AG04449 (cell line): ENCODE measurements around the gene KLHL6.

Experiments used
- CTCF ChIA-PET: fragments of 350-600 bp; formaldehyde crosslinking; extraction: SDS; loops from one replicate; lab custom pipeline; 2021; ENCODE audit warnings: antibody characterized with exemption; lab: Yijun Ruan, JAX
- POLR2A ChIA-PET: fragments of 400-600, 350-600 bp; formaldehyde crosslinking; extraction: SDS; loops from one replicate; lab custom pipeline; 2020; ENCODE audit warnings: antibody characterized with exemption, inconsistent platforms; lab: Yijun Ruan, JAX
- DNase-seq: peaks from one replicate; pipeline ENCODE4 v3.0.0-alpha.2; 2010; ENCODE audit warnings: low read depth, low spot score
- H3K4me3 ChIP-seq: 2 replicates; pipeline ENCODE4 v1.5.1; 2011; ENCODE audit warnings: low read depth, mild to moderate bottlenecking, control low read depth, low read length
- TF ChIP-seq, protein P1 (sequence below): IDR thresholded peaks from one replicate; pipeline ENCODE4 v1.5.1; 2011; ENCODE audit warnings: mild to moderate bottlenecking, moderate library complexity, low read length, control low read depth, inconsistent platforms; ENCODE audit not compliant: insufficient read depth; ENCODE audit errors: missing control alignments

KLHL6 gene

DNA sequence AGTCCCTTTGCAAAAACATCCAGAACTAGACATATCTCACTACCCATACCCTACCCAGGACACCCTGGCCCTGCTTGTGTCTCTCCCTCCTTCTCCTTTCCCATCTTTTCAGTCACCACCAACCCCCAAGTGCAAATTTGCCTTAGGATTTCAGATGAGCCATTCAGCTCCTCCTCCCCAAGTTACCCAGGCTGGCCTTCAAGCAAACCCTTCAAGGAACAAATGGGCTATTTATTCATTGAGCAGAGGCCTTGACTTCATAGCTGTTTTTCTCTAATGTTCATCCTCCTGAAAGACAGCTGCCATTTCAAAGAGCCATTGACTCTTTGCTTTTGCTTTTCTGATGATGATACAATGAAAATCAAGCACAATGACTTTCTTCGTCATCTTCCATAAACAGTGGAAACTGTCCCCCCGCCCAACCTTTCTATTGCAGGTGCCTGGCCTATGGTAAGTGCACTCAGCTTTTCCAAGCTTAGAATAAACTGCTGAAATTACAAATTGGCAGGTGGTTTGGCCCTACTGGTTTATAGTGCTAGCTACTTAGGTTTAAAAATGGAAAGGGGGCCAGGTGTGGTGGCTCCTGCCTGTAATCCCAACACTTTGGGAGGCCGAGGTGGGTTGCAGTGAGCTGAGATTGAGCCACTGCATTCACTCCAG lies 26.1 kb upstream of the KLHL6 start:
- POLR2A ChIA-PET = no interaction called here
- TF ChIP-seq, protein P1, sequence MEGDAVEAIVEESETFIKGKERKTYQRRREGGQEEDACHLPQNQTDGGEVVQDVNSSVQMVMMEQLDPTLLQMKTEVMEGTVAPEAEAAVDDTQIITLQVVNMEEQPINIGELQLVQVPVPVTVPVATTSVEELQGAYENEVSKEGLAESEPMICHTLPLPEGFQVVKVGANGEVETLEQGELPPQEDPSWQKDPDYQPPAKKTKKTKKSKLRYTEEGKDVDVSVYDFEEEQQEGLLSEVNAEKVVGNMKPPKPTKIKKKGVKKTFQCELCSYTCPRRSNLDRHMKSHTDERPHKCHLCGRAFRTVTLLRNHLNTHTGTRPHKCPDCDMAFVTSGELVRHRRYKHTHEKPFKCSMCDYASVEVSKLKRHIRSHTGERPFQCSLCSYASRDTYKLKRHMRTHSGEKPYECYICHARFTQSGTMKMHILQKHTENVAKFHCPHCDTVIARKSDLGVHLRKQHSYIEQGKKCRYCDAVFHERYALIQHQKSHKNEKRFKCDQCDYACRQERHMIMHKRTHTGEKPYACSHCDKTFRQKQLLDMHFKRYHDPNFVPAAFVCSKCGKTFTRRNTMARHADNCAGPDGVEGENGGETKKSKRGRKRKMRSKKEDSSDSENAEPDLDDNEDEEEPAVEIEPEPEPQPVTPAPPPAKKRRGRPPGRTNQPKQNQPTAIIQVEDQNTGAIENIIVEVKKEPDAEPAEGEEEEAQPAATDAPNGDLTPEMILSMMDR = no peak
- CTCF ChIA-PET = interaction anchor here (1.3 kb wide), 1 partner anchor 13 kb away, joined by 3 read pairs; no protein-coding TSS in a partner anchor
- no peak overlapping the region for H3K4me3 ChIP-seq
- no peak for DNase-seq

DNA sequence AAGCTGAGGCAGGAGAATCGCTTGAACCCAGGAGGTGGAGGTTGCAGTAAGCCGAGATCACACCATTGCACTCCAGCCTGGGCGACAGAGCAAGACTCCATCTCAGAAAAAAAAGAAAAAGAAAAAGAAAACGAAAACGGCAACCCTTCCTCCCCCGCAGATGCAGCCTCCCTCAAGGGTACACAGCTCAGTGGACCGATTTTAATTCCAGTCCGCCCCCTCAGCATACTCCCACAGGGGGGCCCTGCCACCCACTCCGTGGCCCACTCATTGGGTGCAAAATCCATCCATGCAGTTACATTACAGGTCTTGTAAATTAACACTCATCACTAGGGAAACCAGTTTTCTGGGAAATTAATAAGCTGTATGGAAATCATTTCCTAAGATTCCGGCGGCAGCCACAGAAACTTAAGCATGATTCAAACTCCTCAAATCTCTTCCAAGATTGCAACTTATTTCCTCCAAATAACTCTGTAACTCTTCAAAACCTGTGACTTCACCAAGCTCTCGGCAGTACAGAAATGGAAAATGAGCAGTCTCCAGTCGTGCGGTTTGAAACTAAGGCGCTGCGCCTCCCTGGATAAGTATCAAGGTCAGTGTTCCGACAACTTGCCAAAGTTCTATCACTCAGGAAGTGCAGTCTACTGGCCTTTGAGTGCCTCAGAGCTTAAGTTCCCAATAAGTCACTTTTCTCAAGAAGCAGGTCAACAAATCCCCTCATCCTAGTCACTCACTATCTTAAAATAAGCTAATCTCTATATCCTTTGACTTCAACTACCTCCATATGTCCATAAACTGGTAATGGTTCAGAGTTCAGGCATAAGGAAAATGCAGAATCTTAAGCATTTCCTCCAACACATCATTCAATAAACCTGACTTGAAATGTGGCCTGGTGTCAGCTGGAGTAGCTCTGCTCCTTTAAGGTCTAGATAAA lies 24.7 kb upstream of the KLHL6 start:
- no peak overlapping the region for H3K4me3 ChIP-seq
- POLR2A ChIA-PET = no interaction called here
- CTCF ChIA-PET = interaction anchor here (0.7 kb wide), 1 partner anchor 11 kb away, joined by 3 read pairs; no protein-coding TSS in a partner anchor
- DNase-seq = no peak
- TF ChIP-seq, protein P1 = no peak

DNA sequence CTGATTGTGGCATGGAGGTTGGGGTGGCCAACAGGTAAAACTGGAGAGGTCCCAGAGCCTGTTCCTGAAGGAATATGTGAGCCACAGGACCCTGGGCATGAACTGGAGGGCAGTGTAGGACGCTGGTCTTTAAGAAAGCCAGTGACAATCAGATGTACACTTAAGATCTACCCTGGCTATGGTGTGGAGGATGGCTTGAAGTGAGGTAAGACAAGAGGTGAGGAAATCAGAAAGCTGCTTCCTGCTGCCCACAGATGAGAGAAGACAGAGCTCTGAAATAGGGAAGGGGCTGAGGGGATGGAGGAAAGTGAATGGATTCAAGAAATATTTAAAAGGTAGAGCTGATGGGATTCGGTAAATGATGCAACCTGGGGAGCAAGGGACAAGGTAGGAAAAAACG lies 22.7 kb upstream of the KLHL6 start:
- no peak overlapping the region for H3K4me3 ChIP-seq
- CTCF ChIA-PET = no interaction called here
- POLR2A ChIA-PET = no interaction called here
- no peak for DNase-seq
- TF ChIP-seq, protein P1 = no peak

DNA sequence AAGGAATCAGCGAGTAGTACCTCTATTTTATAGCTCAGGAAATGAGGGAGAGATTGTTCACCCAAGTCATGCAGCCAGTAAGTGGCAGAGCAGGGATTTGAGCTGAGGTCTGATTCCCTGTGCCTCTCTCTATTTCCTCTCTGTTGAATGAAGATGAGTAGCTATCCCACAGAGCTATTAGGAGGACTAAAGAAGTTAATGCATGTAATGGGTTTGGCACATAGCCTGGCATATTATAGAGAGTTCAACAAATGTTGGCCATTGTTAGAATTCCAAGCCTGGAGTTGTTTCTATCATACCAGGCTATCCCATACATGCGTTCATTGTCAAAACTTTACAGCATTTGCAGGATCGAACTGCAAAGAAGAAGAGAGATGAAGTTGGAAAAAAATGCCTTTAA lies 21.8 kb upstream of the KLHL6 start:
- no peak overlapping the region for H3K4me3 ChIP-seq
- CTCF ChIA-PET = interaction anchor here (1.3 kb wide), 1 partner anchor 14 kb away, joined by 5 read pairs; no protein-coding TSS in a partner anchor
- TF ChIP-seq, protein P1 = no peak
- no peak for DNase-seq
- POLR2A ChIA-PET = no interaction called here

DNA sequence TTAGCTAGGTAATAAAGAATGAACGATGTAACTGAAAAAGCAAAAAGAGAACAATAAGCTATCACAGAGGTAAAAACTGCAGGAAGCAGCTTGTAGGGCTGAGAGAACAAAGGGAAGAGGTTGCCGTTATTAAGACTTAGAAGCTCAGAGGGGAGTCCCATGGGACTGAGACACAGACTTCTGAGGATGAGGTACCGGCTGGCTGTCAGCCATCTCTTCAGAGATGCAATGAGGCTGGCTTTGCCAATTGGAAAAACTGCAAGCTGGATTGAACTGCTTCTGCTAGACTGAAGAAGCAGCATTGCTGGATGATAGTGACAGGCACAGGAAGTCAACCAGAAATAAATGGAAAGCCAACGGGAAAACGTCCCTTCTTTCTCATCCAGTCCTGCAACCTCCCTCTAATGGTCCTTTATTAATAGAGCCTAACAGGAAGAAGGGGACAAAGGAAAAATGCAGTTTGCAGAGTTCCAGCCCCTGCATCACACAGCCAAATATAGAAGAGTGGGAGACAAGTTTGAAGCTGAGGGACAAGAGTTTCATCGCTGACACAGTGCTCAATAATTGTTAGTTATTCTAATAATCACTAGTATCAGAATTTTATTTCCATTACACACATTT lies 21.1 kb upstream of the KLHL6 start:
- DNase-seq = no peak
- CTCF ChIA-PET = interaction anchor here (1.3 kb wide), 1 partner anchor 15 kb away, joined by 5 read pairs; no protein-coding TSS in a partner anchor
- TF ChIP-seq, protein P1 = no peak
- H3K4me3 ChIP-seq = no peak overlapping the region
- POLR2A ChIA-PET = no interaction called here
